Stimulated activated memory B cell treated with anti-CD40 and anti-IgM and Interleukin-4, amounts not matched to agents 10 μg/mL and 1 μg/mL and 100 μg/mL, for 72 hours (primary cell): ENCODE results near the gene PPP2R5C.
A peak's percentile ranks its signal among the peaks of the same experiment; 100 is the strongest.

ENCODE experiments used
- ATAC-seq: fragments of 150-1000 bp; cut with Tn5 transposase; 2 replicates; pipeline ENCODE4 v1.10.0; 2021
- H3K27ac Mint-ChIP-seq: one replicate; pipeline ENCODE4 v1.8.0; 2022; ENCODE audit warnings: mild to moderate bottlenecking, mixed read lengths
- H3K27me3 Mint-ChIP-seq: one replicate; pipeline ENCODE4 v1.8.0; 2022; ENCODE audit warnings: mixed read lengths
- H3K36me3 Mint-ChIP-seq: one replicate; pipeline ENCODE4 v1.8.0; 2022; ENCODE audit warnings: mixed read lengths
- H3K4me1 Mint-ChIP-seq: one replicate; pipeline ENCODE4 v1.8.0; 2022; ENCODE audit warnings: mixed read lengths
- H3K4me3 Mint-ChIP-seq: one replicate; pipeline ENCODE4 v1.8.0; 2022; ENCODE audit warnings: mild to moderate bottlenecking, moderate library complexity, mixed read lengths
- H3K9me3 Mint-ChIP-seq: one replicate; pipeline ENCODE4 v1.8.0; 2022; ENCODE audit warnings: mixed read lengths

The PPP2R5C gene

DNA sequence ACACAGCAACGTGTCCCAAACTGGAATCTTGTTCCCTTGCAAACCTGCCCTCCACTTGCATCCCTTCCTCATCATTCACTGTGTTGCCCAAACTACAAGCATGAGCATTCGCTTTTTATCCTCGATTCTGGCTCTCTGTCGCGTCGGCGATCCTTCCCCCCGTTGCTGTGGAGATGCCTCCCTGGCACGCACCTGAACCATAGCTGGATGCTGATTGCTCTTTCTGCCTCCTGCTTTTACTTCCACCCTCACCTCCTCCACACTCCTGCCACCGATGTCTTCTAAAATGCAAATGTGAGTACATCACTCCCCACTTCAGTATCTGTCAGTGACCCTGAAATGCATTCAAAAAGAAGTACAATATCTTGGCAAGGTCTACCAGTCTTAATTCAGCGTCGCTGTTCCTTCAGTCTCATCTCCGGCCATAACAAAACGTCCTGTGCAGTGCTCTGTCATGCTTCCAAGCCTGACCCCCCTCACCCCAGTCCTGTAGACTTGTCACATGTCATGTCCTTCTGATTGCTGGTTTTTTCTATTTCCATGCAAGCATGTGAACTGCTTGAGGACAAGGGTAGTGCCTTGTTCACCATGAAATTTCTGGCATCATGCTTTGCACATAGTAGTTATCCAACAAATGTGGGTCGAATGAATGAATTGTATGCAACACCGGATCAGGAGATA lies 2.5 kb upstream of the PPP2R5C start:
- Mint-ChIP-seq H3K36me3 (peaks cover 6% of the 10 kb centered on the region), H3K27me3 (peaks cover 15% of the 10 kb centered on the region), H3K27ac (no peak overlapping the region), H3K4me1 (peaks cover 19% of the 10 kb centered on the region), H3K9me3 (no peaks in the 10 kb centered on the region), H3K4me3 (no peak overlapping the region)
- no peak for ATAC-seq

DNA sequence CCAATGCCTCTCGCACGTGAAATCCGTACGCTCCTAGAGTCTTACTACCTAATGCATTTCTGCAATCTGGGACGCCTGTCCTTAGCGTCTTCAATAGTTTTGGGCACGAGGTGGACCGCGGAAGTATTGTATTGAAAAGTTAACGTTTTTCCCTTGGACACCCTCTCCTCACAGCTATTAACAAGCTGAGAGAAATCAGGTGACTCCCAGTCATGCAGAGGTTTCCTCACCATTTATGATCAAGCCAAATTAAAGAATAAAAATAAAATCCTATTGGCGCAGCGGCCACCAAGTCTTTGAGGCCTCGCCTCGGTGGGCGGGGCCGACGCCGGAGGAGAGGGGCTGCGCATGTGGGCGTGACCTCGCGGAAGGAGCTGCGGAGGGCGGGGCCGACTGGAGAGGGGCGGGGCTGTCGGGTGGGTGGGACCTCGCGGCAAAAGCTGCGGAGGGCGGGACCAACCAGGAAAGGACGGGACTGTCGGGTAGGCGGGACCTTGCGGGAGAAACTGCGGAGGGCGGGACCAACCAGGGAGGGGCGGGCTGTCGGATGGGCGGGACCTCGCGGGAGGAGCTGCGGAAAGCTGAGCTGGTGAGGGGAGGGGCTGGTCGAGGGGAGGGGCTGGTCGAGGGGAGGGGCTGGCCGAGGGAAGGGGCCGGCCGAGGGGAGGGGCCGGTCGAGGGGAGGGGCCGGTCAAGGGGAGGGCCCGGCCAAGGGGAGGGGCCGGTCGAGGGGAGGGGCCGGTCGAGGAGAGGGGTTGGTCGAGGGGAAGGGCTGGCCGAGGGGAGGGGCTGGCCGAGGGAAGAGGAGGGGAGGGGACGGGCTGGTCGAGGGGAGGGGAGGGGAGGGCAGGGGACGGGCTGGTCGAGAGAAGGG lies 1.1 kb upstream of the PPP2R5C start:
- peak; percentile 84 for ATAC-seq
- peak overlapping the region; percentile 92 for H3K4me3 Mint-ChIP-seq
- peaks cover 32% of the 10 kb centered on the region for H3K4me1 Mint-ChIP-seq
- peaks cover 17% of the 10 kb centered on the region for H3K36me3 Mint-ChIP-seq
- H3K27ac Mint-ChIP-seq = peak overlapping the region; percentile 79
- H3K9me3 Mint-ChIP-seq = no peaks in the 10 kb centered on the region
- H3K27me3 Mint-ChIP-seq = peaks cover 7% of the 10 kb centered on the region

DNA sequence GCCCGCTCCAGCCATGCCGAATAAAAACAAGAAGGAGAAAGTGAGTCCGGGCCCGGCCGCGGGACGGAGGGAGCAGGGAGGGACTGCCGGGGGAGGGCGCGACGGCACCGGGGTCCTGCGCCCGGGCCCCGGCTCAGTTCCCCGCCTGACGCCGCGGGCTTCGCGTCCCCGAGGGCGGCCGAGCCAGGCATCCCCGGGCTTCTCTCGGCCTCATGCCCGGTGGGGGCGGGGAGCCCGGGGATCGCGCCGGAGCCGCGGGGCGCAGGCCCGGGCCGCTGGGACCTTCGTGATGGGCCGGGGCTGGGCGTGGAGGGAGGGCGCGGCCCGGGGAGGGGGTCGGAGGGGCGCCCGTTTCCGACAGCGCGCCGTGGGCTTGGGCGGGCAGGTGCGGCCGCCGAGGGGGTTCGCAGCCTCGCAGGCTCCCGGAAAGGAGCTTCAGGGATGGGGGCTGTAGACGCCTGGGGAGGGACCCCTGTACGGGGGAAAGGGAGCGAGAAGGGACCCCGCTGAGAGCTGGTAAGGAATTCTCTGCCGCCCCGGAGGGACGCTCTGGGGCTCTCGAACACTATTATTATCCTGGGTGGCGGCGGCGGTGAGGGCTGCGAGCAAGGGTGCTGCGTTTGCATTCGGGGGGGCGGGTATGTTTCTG lies 496 bp downstream of the PPP2R5C start:
- H3K27ac Mint-ChIP-seq = peak overlapping the region; percentile 79
- peak; percentile 39 for ATAC-seq
- peaks cover 30% of the 10 kb centered on the region for H3K36me3 Mint-ChIP-seq
- no peaks in the 10 kb centered on the region for H3K9me3 Mint-ChIP-seq
- H3K27me3 Mint-ChIP-seq = no peaks in the 10 kb centered on the region
- peaks cover 35% of the 10 kb centered on the region for H3K4me1 Mint-ChIP-seq
- H3K4me3 Mint-ChIP-seq = peak overlapping the region; percentile 92

DNA sequence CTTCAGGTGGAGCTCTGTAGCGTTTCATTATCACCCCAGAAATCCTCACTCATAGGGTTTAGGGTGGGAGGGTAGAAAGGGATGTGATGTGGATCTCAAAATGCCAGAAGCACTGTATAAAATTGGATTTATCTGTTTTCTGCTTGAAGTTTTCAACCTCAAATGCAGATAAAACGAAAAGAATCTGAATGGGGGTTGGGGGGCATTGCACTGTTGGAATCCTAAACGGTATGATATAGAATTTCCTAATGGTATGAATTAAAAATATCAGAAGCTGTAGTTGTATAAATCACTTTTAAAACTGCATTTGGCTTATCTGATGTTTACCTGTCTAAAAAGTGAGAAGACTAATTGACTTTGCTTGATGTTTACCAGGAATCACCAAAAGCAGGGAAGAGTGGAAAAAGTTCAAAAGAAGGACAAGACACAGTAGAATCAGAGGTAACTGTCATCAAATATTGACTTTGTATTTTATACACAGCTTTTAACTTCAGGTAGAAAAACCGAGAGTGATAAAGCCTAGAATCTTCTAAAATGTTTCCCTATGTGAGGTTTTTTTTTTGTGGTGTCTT lies 1.1 kb downstream of the PPP2R5C start:
- Mint-ChIP-seq H3K4me1 (peaks cover 35% of the 10 kb centered on the region), H3K27ac (peak overlapping the region; percentile 79), H3K36me3 (peaks cover 30% of the 10 kb centered on the region), H3K9me3 (no peaks in the 10 kb centered on the region), H3K27me3 (no peaks in the 10 kb centered on the region), H3K4me3 (peak overlapping the region; percentile 92)
- no peak for ATAC-seq

DNA sequence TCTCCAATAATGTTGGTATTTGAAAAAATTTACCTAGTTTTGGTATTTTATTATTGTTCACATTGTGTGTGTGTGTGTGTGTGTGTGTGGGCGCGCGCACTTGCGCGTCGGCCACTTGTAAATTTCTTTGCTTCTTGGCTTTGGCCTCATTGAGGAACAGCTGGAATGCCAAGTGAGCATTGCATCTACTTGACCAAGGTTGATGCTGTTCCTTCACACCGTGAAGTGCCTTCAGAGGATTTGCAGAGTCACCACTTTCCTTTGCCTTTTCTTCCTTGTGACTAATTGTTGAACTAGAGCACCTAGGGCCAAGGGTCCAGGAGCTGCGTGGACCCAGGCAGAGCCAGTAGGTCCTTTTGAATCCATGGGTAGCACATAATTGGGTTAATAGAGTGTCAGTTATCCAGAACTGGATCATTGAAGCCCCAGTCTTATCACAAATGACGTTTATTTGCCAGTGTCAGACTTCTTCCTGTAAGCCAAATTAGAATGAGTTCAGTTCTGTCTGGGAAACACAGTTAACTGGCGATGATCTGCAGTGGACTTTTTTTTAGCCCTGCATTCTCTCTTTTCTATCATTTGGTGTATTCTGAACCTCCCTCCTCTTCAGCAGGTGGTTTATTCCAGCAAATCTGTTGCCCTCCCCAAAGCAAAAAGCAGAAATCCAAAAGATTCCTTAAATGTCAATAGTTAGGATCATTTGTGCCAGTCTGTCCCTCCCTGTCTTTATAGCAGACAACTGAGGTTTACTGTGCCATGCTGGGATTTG lies 2.6 kb downstream of the PPP2R5C start:
- H3K4me1 Mint-ChIP-seq = peaks cover 35% of the 10 kb centered on the region

DNA sequence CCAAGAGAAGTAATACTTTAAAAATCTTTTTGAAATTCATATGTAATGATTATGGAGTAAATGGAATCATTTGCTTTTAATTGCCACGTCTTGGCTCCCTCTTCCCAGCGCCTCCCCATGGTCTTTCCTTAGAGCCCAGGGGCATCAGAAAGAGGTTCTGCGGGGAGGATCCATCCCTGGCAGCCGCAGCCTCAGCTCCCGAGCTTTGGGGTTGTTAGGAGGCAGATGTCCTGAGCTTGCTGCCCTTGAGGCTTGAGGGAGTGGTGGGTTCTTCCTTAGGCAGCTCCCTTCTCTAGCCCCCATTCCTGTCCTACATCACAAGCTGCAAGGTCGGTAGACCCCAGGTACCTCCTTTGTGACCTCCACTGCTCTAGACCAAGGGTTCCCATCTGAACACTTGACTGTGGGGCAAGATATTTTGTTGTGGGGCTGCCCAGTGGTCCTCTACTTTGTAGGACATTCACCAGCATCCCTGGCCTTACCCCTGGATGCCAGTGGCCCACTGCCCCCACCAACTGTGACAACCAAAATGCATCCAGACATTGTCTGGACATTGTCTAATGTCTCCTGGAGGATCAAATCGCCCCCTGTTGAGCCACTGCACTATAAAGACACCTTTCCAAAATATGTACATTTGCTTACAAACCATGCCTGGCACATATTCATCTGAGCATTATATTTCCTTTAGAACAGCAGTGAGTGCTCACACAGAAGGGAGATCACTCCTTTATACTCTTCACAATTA lies 6.3 kb downstream of the PPP2R5C start:
- no peak for ATAC-seq
- Mint-ChIP-seq H3K4me3 (no peak overlapping the region), H3K27me3 (no peaks in the 10 kb centered on the region), H3K4me1 (peaks cover 30% of the 10 kb centered on the region), H3K36me3 (peaks cover 30% of the 10 kb centered on the region), H3K9me3 (no peaks in the 10 kb centered on the region), H3K27ac (no peak overlapping the region)

More for the DNA sequence above, 2.6 kb downstream of the PPP2R5C start:
- Mint-ChIP-seq H3K36me3 (peaks cover 30% of the 10 kb centered on the region), H3K27ac (peak overlapping the region; percentile 34), H3K4me3 (peak overlapping the region; percentile 8), H3K9me3 (no peaks in the 10 kb centered on the region), H3K27me3 (no peaks in the 10 kb centered on the region)
- ATAC-seq = no peak

DNA sequence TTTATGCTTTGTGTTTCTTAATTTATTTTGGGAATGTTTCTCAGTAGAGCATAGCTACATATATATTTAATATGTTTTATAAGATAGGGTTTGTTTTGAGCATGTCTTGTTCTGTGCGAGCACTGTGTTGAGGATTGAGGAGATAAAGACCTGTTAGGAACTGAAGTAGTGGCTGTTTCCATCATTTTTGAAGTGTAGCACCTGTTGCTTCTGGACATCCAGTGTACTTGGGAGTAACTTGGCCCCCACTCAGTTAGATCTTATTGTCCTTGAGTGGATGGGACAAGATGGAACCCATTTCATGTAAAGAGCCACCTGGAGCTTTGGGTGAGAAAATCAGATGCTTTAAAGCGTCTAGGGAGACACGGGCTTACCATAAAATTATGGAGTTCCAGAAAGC lies 8.7 kb downstream of the PPP2R5C start:
- no peak for ATAC-seq
- Mint-ChIP-seq H3K36me3 (peaks cover 14% of the 10 kb centered on the region), H3K4me3 (no peak overlapping the region), H3K27me3 (no peaks in the 10 kb centered on the region), H3K9me3 (no peaks in the 10 kb centered on the region), H3K4me1 (peaks cover 30% of the 10 kb centered on the region), H3K27ac (no peak overlapping the region)

DNA sequence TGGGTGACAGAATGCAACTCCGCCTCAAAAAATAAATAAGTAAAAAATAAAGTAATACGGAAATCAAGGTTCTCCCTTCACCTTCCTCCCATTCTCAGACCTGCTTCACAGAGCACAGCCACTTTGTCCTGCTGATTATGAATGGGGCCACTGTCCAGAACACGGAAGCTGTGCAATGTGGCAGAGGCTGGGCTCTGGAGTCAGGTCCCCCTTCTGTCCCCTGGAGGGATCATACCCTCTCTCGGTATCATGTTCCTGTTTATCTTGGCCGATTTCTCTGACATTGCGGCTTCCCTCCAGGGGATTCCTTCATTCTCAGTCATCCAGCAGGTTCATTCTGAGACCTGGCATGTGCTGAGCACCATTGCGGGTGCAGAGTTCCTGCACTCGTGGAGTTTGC lies 11.3 kb downstream of the PPP2R5C start:
- ATAC-seq = no peak
- Mint-ChIP-seq H3K9me3 (no peaks in the 10 kb centered on the region), H3K4me1 (peaks cover 46% of the 10 kb centered on the region), H3K4me3 (no peak overlapping the region), H3K27me3 (no peaks in the 10 kb centered on the region), H3K36me3 (no peaks in the 10 kb centered on the region), H3K27ac (no peak overlapping the region)

DNA sequence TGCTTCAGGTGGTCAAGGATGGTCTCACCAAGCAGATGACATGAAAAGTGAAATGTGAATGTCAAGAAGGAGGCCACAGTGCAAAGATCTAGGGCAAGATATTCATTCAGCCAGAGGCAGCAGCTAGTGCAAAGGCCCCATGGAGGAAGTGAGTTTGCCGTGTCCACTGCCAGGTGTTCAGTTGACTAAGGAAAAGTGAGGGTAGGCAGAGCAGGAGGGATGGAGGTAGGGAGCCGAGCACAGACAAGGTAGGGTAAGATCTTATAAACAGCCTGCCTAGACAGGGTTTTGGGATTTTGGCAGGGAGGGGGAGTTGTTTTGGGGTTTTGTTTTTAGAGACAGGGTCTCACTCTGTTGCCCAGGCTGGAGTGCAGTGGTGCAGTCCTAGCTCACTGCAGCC lies 11.9 kb downstream of the PPP2R5C start:
- ATAC-seq = no peak
- H3K4me3 Mint-ChIP-seq = no peak overlapping the region

DNA sequence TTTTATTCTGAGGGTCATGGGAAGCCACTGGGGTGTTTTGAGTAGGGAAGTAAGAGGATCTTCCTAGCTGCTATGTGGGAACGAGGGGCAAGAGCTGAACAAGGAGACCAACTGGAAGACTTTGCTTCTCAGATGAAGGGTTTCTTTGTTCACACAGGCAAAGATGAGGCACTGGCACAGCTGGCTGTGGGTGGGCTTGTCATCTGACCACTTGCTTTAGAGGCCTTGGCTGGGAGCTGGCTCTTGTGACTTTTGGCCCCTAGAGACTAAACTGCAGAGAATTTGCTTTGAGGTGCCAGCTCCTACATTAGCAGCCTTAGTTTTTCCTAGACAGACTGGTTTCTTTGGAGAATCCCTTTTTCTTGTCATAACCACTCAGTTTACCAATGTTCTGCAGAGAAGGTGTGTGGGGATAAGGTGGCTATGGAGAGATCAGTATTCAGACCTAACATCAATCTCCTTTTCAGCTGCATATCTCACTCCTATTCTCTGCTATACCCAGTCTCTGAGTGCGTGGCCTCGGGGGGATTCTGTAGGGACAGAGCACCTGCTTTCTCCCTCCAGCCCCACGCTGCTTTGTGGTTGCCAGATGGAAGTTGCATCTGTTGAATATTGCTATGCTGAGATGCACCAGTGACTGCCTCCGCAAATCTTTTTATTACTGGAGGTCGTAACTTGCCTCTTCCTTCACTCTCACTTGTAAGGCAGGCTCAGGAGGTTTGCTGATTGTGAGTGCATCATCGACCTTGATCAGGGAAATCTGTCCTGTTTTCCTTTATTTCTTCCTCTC lies 12.7 kb downstream of the PPP2R5C start:
- no peaks in the 10 kb centered on the region for H3K27me3 Mint-ChIP-seq
- H3K27ac Mint-ChIP-seq = peak overlapping the region; percentile 69
- H3K4me1 Mint-ChIP-seq = peaks cover 50% of the 10 kb centered on the region
- no peaks in the 10 kb centered on the region for H3K9me3 Mint-ChIP-seq
- no peaks in the 10 kb centered on the region for H3K36me3 Mint-ChIP-seq
- ATAC-seq = peak; percentile 77
- H3K4me3 Mint-ChIP-seq = no peak overlapping the region

More for the DNA sequence above, 11.9 kb downstream of the PPP2R5C start:
- Mint-ChIP-seq H3K9me3 (no peaks in the 10 kb centered on the region), H3K36me3 (no peaks in the 10 kb centered on the region), H3K4me1 (peaks cover 46% of the 10 kb centered on the region), H3K27me3 (no peaks in the 10 kb centered on the region), H3K27ac (peak overlapping the region; percentile 69)

DNA sequence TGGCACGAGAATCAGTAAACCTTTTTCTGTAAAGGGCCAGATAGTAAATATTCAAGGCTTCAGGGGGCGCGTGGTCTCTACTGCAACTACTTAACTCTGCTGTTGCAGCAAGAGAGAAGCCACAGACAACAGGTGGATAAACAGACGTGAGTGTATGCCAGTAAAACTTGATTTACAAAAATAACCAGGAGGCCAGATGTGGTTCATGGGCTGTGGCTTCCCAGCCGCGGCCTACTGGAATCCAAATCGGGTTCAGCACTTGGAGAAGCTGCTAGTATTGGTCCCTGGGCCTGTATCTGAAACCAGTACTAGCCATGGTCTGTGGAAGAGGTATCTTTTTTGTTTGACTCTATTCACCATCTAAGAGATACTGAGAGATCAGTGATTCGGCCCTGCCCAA lies 13.3 kb downstream of the PPP2R5C start:
- Mint-ChIP-seq H3K9me3 (no peaks in the 10 kb centered on the region), H3K4me1 (peaks cover 54% of the 10 kb centered on the region), H3K36me3 (no peaks in the 10 kb centered on the region), H3K27ac (peak overlapping the region; percentile 69), H3K27me3 (no peaks in the 10 kb centered on the region), H3K4me3 (no peak overlapping the region)
- no peak for ATAC-seq

DNA sequence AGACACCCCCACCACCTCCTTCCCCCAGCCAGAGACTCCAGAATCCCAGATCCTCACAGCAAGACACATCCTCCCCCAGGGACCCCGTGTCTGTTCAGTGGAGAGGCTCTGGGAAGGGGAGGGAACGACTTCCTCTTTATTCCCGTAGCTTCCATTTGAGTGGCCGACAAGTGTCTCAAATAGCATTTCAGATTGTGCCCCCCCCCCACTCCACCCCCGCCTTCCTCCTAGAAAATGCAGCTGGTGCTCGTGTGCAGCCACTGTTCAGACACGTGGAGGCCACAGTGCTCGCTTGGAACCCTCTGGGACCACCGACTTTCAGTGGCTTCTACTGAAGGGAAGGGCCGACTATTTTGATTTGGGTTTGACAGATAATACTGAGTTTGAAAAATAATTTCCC lies 14.3 kb downstream of the PPP2R5C start:
- Mint-ChIP-seq H3K4me1 (peaks cover 64% of the 10 kb centered on the region), H3K4me3 (no peak overlapping the region), H3K36me3 (no peaks in the 10 kb centered on the region), H3K27me3 (no peaks in the 10 kb centered on the region), H3K9me3 (no peaks in the 10 kb centered on the region), H3K27ac (peak overlapping the region; percentile 69)
- ATAC-seq = peak; percentile 49

DNA sequence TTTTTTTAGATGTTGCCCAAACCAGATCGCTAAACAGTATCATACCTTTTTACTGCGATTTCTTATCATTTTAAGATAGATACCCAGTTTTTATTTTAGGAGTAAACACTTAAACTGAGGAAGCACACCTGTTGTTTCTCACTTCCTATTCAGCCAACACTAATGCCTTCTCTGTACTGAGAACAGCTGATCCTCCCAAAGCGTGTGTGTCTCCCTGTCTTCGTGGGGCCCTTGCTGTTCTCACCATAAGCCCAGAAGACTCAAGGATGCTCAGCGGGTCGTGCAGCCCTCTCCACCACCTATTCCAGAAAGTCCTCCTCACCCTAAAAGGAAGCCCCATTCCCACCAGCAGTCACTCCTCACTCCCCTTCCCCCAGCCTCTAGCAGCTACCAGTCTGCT lies 14.8 kb downstream of the PPP2R5C start:
- H3K36me3 Mint-ChIP-seq = no peaks in the 10 kb centered on the region

More for the DNA sequence above, 14.8 kb downstream of the PPP2R5C start:
- Mint-ChIP-seq H3K4me1 (peaks cover 65% of the 10 kb centered on the region), H3K27ac (peak overlapping the region; percentile 69), H3K4me3 (peak overlapping the region; percentile 43), H3K27me3 (no peaks in the 10 kb centered on the region), H3K9me3 (no peaks in the 10 kb centered on the region)
- ATAC-seq = peak; percentile 64
